ENCODE data around the gene MMP28. TPM values are rescaled to one million over a fixed set of nuclear protein-coding genes. Genes with fewer than 3 reads are reported as not detected.

MMP28 gene
- total RNA-seq, 4 donors from 2014 or later, result 75.5 to 150 (median 116) TPM

DNA sequence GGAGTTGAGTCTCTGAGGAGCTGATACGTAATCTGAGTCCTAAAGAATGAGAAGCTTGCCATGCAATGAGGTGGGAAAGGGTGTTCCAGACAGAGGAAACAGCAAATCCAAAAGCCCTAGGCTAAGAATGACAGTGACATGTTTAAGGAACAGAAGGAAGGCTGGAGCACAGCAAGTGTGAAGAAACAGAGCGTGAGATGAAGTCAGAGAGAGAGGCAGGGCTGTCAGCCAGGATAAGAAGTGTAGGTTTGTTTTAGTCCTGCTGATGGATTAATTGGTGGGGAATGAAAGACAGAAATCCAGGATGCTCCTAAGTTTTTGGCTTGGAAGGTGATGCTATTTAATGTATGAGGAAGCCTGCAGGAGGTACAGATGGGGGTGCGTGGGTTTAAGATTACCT is 14.5 kb downstream of the MMP28 start:
- peaks cover 0 to 20% (median 2%) of the 10 kb centered on the region in 4 donors for H3K36me3 ChIP-seq

DNA sequence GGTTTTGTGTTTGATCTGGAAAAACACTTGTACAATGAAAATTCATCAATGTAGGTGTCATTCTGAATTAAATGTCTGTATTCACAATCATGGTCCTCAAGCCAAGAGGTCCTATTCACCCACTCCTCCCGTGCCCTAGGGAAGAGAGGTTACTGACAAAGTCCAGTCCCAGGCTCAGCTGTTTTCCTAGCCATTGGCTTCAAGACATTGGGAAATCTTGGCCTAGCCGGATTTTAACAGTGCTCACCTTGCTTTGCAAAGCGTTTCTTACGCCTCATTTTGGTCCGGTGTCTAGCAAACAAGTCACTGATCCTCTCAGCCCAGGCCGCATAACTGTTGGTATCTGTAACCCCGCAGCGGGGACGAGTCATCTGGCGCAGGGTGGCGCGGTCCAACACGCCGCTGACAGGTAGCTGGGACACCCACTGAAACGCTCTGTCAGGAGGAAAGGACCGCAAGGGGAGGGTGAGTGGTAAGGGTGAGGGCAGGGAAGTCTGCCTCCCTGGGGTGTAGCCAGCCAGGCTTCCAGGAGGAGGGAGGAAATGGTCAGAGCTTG is 16.7 kb downstream of the MMP28 start:
- Histone ChIP-seq H3K4me1 (peaks cover 30 to 89% (median 74%) of the 10 kb centered on the region in 4 donors), H3K27ac (replicated peaks in 1 of 4) (peak overlapping the region; percentile 89 to 91 (median 90)), H3K36me3 (peaks cover 0 to 20% (median 2%) of the 10 kb centered on the region in 4 donors), H3K9me3 (no peaks in the 10 kb centered on the region), H3K4me3 (no peak overlapping the region), H3K27me3 (no peaks in the 10 kb centered on the region)
- intact Hi-C loops (cut with DNase I), result no loop called here
- WGBS, result 92% methylated on average over 16 of the region's 16 CpGs
- TF ChIP-seq POLR2A (IDR thresholded peaks at IDR 0.05; ENCODE audit: low read depth) (no peak), POLR2AphosphoS5 (IDR thresholded peaks at IDR 0.05) (no peak)
- no peak for DNase-seq (ENCODE audit: extremely low spot score)

More for the DNA sequence above, 14.5 kb downstream of the MMP28 start:
- DNase-seq (ENCODE audit: extremely low spot score), result no peak
- peaks cover 21 to 89% (median 72%) of the 10 kb centered on the region in 4 donors for H3K4me1 ChIP-seq
- intact Hi-C loops (cut with DNase I), result no loop called here
- H3K27ac ChIP-seq (replicated peaks in 1 of 4), result peak overlapping the region; percentile 76 to 85 (median 80)
- WGBS, result 47% methylated on average over 3 of the region's 3 CpGs
- TF ChIP-seq, protein P1, sequence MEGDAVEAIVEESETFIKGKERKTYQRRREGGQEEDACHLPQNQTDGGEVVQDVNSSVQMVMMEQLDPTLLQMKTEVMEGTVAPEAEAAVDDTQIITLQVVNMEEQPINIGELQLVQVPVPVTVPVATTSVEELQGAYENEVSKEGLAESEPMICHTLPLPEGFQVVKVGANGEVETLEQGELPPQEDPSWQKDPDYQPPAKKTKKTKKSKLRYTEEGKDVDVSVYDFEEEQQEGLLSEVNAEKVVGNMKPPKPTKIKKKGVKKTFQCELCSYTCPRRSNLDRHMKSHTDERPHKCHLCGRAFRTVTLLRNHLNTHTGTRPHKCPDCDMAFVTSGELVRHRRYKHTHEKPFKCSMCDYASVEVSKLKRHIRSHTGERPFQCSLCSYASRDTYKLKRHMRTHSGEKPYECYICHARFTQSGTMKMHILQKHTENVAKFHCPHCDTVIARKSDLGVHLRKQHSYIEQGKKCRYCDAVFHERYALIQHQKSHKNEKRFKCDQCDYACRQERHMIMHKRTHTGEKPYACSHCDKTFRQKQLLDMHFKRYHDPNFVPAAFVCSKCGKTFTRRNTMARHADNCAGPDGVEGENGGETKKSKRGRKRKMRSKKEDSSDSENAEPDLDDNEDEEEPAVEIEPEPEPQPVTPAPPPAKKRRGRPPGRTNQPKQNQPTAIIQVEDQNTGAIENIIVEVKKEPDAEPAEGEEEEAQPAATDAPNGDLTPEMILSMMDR (IDR thresholded peaks at IDR 0.05), result no peak
- no peak for TF ChIP-seq EP300 (IDR thresholded peaks at IDR 0.05)
- TF ChIP-seq POLR2A (IDR thresholded peaks at IDR 0.05; ENCODE audit: low read depth), result no peak
- TF ChIP-seq POLR2AphosphoS5 (IDR thresholded peaks at IDR 0.05), result no peak
- no peaks in the 10 kb centered on the region for H3K27me3 ChIP-seq
- H3K4me3 ChIP-seq, result no peak overlapping the region
- H3K9me3 ChIP-seq, result no peaks in the 10 kb centered on the region

DNA sequence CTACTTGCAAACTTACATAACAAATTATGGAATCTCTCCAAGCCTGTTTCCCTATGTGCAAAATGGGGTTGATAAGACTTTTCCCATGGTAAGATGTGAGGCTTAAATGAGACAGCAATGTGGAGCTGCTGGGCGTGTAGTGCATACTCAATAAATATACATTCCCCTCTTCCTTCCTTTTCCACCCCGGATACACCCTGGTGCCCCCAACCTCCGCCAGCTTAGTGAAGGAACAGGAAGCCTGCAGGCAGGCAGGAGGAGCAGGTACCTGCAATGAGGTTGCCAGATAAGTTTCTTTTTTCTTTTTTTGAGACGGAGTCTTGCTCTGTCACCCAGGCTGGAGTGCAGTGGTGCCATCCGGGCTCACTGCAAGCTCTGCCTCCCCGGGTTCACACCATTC is 19.9 kb downstream of the MMP28 start:
- Histone ChIP-seq H3K27ac (replicated peaks in 1 of 4) (peak overlapping the region; percentile 89 to 91 (median 90)), H3K27me3 (no peaks in the 10 kb centered on the region), H3K36me3 (peaks cover 0 to 20% (median 2%) of the 10 kb centered on the region in 4 donors), H3K4me3 (peak overlapping the region; percentile 33 to 50 (median 45)), H3K9me3 (no peaks in the 10 kb centered on the region), H3K4me1 (peaks cover 23 to 79% (median 63%) of the 10 kb centered on the region in 4 donors)
- intact Hi-C loops (cut with DNase I), result no loop called here
- TF ChIP-seq EP300 (IDR thresholded peaks at IDR 0.05) (no peak), POLR2A (IDR thresholded peaks at IDR 0.05; ENCODE audit: low read depth) (no peak), POLR2AphosphoS5 (IDR thresholded peaks at IDR 0.05) (no peak)
- TF ChIP-seq, protein P1 (IDR thresholded peaks at IDR 0.05), result no peak
- DNase-seq (ENCODE audit: extremely low spot score), result no peak
- 50% methylated on average over 6 of the region's 6 CpGs for WGBS

DNA sequence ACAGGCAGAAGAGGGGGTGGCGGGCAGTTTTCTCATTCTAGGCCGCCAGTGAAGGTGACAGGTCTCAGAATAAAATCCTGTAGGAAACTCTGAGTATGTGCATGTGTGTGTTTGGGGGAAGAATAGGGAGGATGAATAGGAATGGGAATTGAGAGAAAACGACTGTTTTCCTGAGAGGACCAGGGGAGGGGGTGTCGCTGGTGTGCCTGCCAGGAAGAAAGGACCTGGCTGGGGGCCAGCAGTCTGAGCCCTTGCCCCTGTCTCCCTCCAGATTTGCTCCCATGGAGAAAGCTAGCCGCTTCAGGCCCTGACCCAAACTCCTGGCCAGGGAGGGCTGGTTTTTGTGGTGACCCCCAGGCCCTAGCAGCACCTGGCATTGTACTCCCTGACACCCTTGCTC is 20.4 kb downstream of the MMP28 start:
- peaks cover 0 to 20% (median 2%) of the 10 kb centered on the region in 4 donors for H3K36me3 ChIP-seq
- DNase-seq (ENCODE audit: extremely low spot score), result no peak
- H3K27ac ChIP-seq (replicated peaks in 1 of 4), result peak overlapping the region; percentile 89 to 91 (median 90)
- TF ChIP-seq, protein P1 (IDR thresholded peaks at IDR 0.05), result no peak
- no peak for TF ChIP-seq EP300 (IDR thresholded peaks at IDR 0.05)
- no peak for TF ChIP-seq POLR2AphosphoS5 (IDR thresholded peaks at IDR 0.05)
- TF ChIP-seq POLR2A (IDR thresholded peaks at IDR 0.05; ENCODE audit: low read depth), result no peak
- 42% methylated on average over 5 of the region's 5 CpGs for WGBS
- intact Hi-C loops (cut with DNase I), result no loop called here
- H3K4me3 ChIP-seq, result peak overlapping the region; percentile 33 to 50 (median 45)
- H3K9me3 ChIP-seq, result no peaks in the 10 kb centered on the region
- H3K27me3 ChIP-seq, result no peaks in the 10 kb centered on the region
- H3K4me1 ChIP-seq, result peaks cover 23 to 75% (median 63%) of the 10 kb centered on the region in 4 donors

DNA sequence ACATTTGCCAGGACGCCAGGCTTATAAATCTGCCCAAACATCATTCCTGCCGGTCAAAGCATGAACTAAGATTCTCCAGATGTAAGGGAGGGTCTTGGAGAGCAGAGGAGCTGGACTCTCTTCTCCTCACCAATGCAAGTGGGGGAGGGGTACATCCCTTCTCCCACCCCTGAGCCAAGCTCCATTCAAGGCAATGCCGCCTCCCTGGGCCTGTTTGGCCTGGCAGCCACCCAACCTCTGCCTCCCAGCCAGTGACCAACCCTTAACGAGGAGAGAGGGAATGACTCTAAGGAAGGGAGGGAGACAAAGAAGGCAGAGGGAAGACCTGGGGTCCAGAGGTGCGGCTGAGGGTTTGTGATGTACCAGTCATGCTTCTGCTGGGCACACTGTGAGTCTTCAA is 20.9 kb downstream of the MMP28 start:
- no peak for TF ChIP-seq EP300 (IDR thresholded peaks at IDR 0.05)
- TF ChIP-seq POLR2AphosphoS5 (IDR thresholded peaks at IDR 0.05), result peak; percentile 81 to 91
- Histone ChIP-seq H3K4me1 (peaks cover 23 to 75% (median 63%) of the 10 kb centered on the region in 4 donors), H3K9me3 (no peaks in the 10 kb centered on the region), H3K27ac (replicated peaks in 1 of 4) (peak overlapping the region; percentile 89 to 91 (median 90)), H3K36me3 (peaks cover 0 to 18% (median 2%) of the 10 kb centered on the region in 4 donors), H3K27me3 (no peaks in the 10 kb centered on the region), H3K4me3 (peak overlapping the region; percentile 33 to 50 (median 45))
- 44% methylated on average over 5 of the region's 5 CpGs for WGBS
- DNase-seq (ENCODE audit: extremely low spot score), result no peak
- intact Hi-C loops (cut with DNase I), result no loop called here
